ENCODE measurements around the gene CEP57L1. TPM values are rescaled to one million over a fixed set of nuclear protein-coding genes. Genes with fewer than 3 reads are reported as not detected.

Gene CEP57L1
- total RNA-seq, 1 donor from 2014 or later, result 8.6 TPM

- intact Hi-C loops (cut with DNase I), result no loop called here
- Histone ChIP-seq H3K36me3 (no peaks in the 10 kb centered on the region), H3K9me3 (no peaks in the 10 kb centered on the region), H3K4me1 (peaks cover 31% of the 10 kb centered on the region), H3K4me3 (no peak overlapping the region), H3K27ac (no peak overlapping the region), H3K27me3 (ENCODE audit: low read depth) (no peaks in the 10 kb centered on the region)
- no peak for TF ChIP-seq CTCF (IDR thresholded peaks at IDR 0.05)
- ATAC-seq (no peak), DNase-seq (no peak)
These were observed 6.3 kb upstream of the CEP57L1 start for GRCh38 chr6:109088995-109089394.

- Histone ChIP-seq H3K27ac (no peak overlapping the region), H3K4me1 (peaks cover 38% of the 10 kb centered on the region), H3K36me3 (no peaks in the 10 kb centered on the region), H3K27me3 (ENCODE audit: low read depth) (no peaks in the 10 kb centered on the region), H3K9me3 (no peaks in the 10 kb centered on the region), H3K4me3 (peak overlapping the region; percentile 72)
- no peak for TF ChIP-seq CTCF (IDR thresholded peaks at IDR 0.05)
- DNase-seq (no peak), ATAC-seq (no peak)
- intact Hi-C loops (cut with DNase I), result no loop called here
These were observed 3.8 kb upstream of the CEP57L1 start for GRCh38 chr6:109091314-109092024.

GRCh38 chr6:109092074-109092473 lies 3.2 kb upstream of the CEP57L1 start:
- Histone ChIP-seq H3K9me3 (no peaks in the 10 kb centered on the region), H3K27me3 (ENCODE audit: low read depth) (no peaks in the 10 kb centered on the region), H3K4me1 (peaks cover 42% of the 10 kb centered on the region), H3K4me3 (peak overlapping the region; percentile 72), H3K27ac (no peak overlapping the region), H3K36me3 (no peaks in the 10 kb centered on the region)
- intact Hi-C loops (cut with DNase I), result no loop called here
- DNase-seq, result no peak
- no peak for TF ChIP-seq CTCF (IDR thresholded peaks at IDR 0.05)
- no peak for ATAC-seq

- ATAC-seq (no peak), DNase-seq (no peak)
- H3K9me3 ChIP-seq, result no peaks in the 10 kb centered on the region
- TF ChIP-seq CTCF (IDR thresholded peaks at IDR 0.05), result no peak
- H3K36me3 ChIP-seq, result no peaks in the 10 kb centered on the region
- peak overlapping the region; percentile 99 for H3K27ac ChIP-seq
- H3K4me3 ChIP-seq, result peak overlapping the region; percentile 72
- intact Hi-C loops (cut with DNase I), result no loop called here
- peaks cover 34% of the 10 kb centered on the region for H3K4me1 ChIP-seq
- H3K27me3 ChIP-seq (ENCODE audit: low read depth), result no peaks in the 10 kb centered on the region
These were observed 1.4 kb upstream of the CEP57L1 start for GRCh38 chr6:109093732-109094415.

GRCh38 chr6:109094416-109095035 lies 781 bp upstream of the CEP57L1 start, which contains the start of gene SESN1:
Gene SESN1 (minus strand): TSS chr6:109094846. CDS start chr6:109094073, 773 bp downstream.
- peak within 1 kb of the TSS; percentile 99 for H3K27ac ChIP-seq
- H3K36me3 ChIP-seq, result no peaks in the 10 kb centered on the region
- intact Hi-C loops (cut with DNase I), result no loop called here
- no peaks in the 10 kb centered on the region for H3K9me3 ChIP-seq
- peak; percentile 95 to 97 for ATAC-seq
- peaks cover 33% of the 10 kb centered on the region for H3K4me1 ChIP-seq
- peak within 1 kb of the TSS; percentile 72 for H3K4me3 ChIP-seq
- TF ChIP-seq CTCF (IDR thresholded peaks at IDR 0.05), result no peak
- no peaks in the 10 kb centered on the region for H3K27me3 ChIP-seq (ENCODE audit: low read depth)
- peak; percentile 95 for DNase-seq

All from lower lobe of right lung (tissue), 2 donors.